OCI-LY7 (cell line): ENCODE measurements around the gene MAPKAPK5.

ENCODE experiments used
- CTCF ChIP-seq: fragments of 200-600 bp; sonication (generic); conservative IDR thresholded peaks from 2 replicates; pipeline ENCODE4 v1.5.1; 2014; ENCODE audit warnings: mild to moderate bottlenecking, antibody characterized with exemption, low read length, moderate library complexity, mixed read lengths
- EZH2phosphoT487 ChIP-seq: fragments of 200-600 bp; sonication (generic); IDR thresholded peaks from 2 replicates; pipeline ENCODE4 v1.6.1; 2018; ENCODE audit warnings: low read depth, borderline replicate concordance, mild to moderate bottlenecking, mixed run types, antibody characterized with exemption, low read length, moderate library complexity, mixed read lengths

DNA sequence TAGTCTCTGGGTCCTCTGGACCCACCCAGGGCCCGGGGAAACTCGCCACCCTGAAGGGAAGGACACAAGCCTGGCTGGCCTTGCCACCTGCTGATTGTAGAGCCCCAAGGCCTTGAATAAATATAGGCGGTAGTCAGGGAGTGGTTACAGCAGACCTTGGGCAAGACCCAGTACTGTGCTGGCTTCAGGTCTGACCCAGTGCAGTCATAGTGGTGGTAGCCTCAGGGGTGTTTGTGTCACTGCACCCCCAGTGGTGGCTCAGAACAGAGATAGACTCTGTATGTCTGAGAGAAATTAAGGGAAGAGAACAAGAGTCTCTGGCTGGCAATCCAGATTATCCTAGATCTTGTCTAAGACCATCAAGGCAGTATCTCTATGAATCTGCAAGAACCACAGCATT, 63.5 kb downstream of the MAPKAPK5 start:
- no peak for TF ChIP-seq CTCF
- no peak for TF ChIP-seq EZH2phosphoT487
